Fibroblast of lung (primary cell): ENCODE results near the gene FAM76B. TPM values are rescaled to one million over a fixed set of nuclear protein-coding genes. Genes with fewer than 3 reads are reported as not detected.
A peak's percentile ranks its signal among the peaks of the same experiment; 100 is the strongest.

Experiments
- DNase-seq, 2 donors: peaks; one replicate each; pipeline versions ENCODE4 v3.0.0 to v3.0.0-alpha.2; 2010; ENCODE audit warnings: low read depth in 2 of 2
- H2AFZ ChIP-seq: 2 replicates; pipeline ENCODE4 v1.5.1; 2012; ENCODE audit warnings: low read length, control low read depth, inconsistent platforms
- H3K27ac ChIP-seq: 2 replicates; pipeline ENCODE4 v1.5.1; 2011; ENCODE audit warnings: low read length, control low read depth; ENCODE audit not compliant: insufficient read depth
- H3K27me3 ChIP-seq: 2 replicates; pipeline ENCODE4 v1.5.1; 2011; ENCODE audit warnings: mild to moderate bottlenecking, low read length; ENCODE audit not compliant: control insufficient read depth, insufficient read depth
- H3K36me3 ChIP-seq: 2 replicates; pipeline ENCODE4 v1.5.1; 2011; ENCODE audit warnings: low read length; ENCODE audit not compliant: control insufficient read depth, insufficient read depth
- H3K4me1 ChIP-seq: 2 replicates; pipeline ENCODE4 v1.5.1; 2011; ENCODE audit warnings: low read length; ENCODE audit not compliant: control insufficient read depth, insufficient read depth; ENCODE audit errors: extremely low read depth
- H3K4me2 ChIP-seq: 2 replicates; pipeline ENCODE4 v1.5.1; 2011; ENCODE audit warnings: low read length, control low read depth; ENCODE audit not compliant: insufficient read depth; ENCODE audit errors: extremely low read depth
- H3K4me3 ChIP-seq, 4 experiments: fragments of 200-600 bp in 1 of 4; sonication (generic) in 1 of 4; replicated peaks in 1 of 4; 2 replicates each; pipeline ENCODE4 v1.5.1; 2011 to 2016; ENCODE audit warnings: low read length in 4 of 4, low read depth in 3 of 4, mild to moderate bottlenecking in 3 of 4, control low read depth in 2 of 4, inconsistent platforms in 1 of 4, mixed read lengths in 1 of 4; ENCODE audit not compliant: insufficient read depth in 1 of 4; ENCODE audit errors: control extremely low read depth in 1 of 4
- H3K79me2 ChIP-seq: 2 replicates; pipeline ENCODE4 v1.5.1; 2012; ENCODE audit warnings: mild to moderate bottlenecking, low read length, inconsistent platforms; ENCODE audit not compliant: control insufficient read depth, insufficient read depth
- H3K9ac ChIP-seq: 2 replicates; pipeline ENCODE4 v1.5.1; 2011; ENCODE audit warnings: mild to moderate bottlenecking, low read length, control low read depth; ENCODE audit not compliant: insufficient read depth
- H3K9me3 ChIP-seq: 2 replicates; pipeline ENCODE4 v1.5.1; 2012; ENCODE audit warnings: low read depth, low read length; ENCODE audit not compliant: control insufficient read depth, insufficient read depth
- H4K20me1 ChIP-seq: 2 replicates; pipeline ENCODE4 v1.5.1; 2011; ENCODE audit warnings: low read length; ENCODE audit not compliant: control insufficient read depth, insufficient read depth; ENCODE audit errors: extremely low read depth
- CTCF ChIP-seq, 2 donors: IDR thresholded peaks in 1 of 2; conservative IDR thresholded peaks in 1 of 2; 1 replicate in 1 of 2; 2 replicates in 1 of 2; pipeline ENCODE4 v1.5.1; 2011 to 2012; ENCODE audit warnings: low read length in 2 of 2, control low read depth in 1 of 2, inconsistent platforms in 1 of 2, low read depth in 1 of 2, mild to moderate bottlenecking in 1 of 2
- EZH2 ChIP-seq: IDR thresholded peaks from 2 replicates; pipeline ENCODE4 v1.5.1; 2012; ENCODE audit warnings: low read length, control low read depth, mild to moderate bottlenecking; ENCODE audit errors: missing control alignments
- polyA plus RNA-seq, 2 donors: library from polyadenylated mRNA; depleted of rRNA in 1 of 2; stranded (reverse) in 1 of 2; unstranded in 1 of 2; fragments of >200 nt; gene quantifications; 2 replicates each; pipeline ENCODE4 v1.2.1, GENCODE V29; 2011 to 2012; ENCODE audit warnings: missing spikeins in 1 of 2
- total RNA-seq: library from RNA; depleted of rRNA; stranded (reverse); fragments of >200 nt; gene quantifications from 2 replicates; pipeline ENCODE4 v1.2.1, GENCODE V29; 2014

Gene FAM76B
- total and polyA plus RNA-seq, 2 donors (not counting 1 experiment from before 2014, with no cell fraction given), result 14.9 to 18.2 TPM

GRCh38 chr11:95723361-95723942, 66.1 kb downstream of the FAM76B start:
- TF ChIP-seq CTCF (conservative IDR thresholded peaks at IDR 0.05 in 1 of 2, IDR thresholded peaks at IDR 0.05 in 1 of 2; ENCODE audit: low read depth in 1 of 2, low read length in 2 of 2), result no peak
- no peak for TF ChIP-seq EZH2
- no peaks in the 10 kb centered on the region for H4K20me1 ChIP-seq
- peak in 1 of 2 donors; percentile 89 for DNase-seq

GRCh38 chr11:95720195-95720594, 69.4 kb downstream of the FAM76B start:
- H3K4me1 ChIP-seq, result no peaks in the 10 kb centered on the region
- TF ChIP-seq CTCF (conservative IDR thresholded peaks at IDR 0.05 in 1 of 2, IDR thresholded peaks at IDR 0.05 in 1 of 2; ENCODE audit: low read depth in 1 of 2, low read length in 2 of 2), result no peak
- TF ChIP-seq EZH2, result no peak
- no peaks in the 10 kb centered on the region for H3K36me3 ChIP-seq
- no peaks in the 10 kb centered on the region for H3K9me3 ChIP-seq
- H4K20me1 ChIP-seq, result no peaks in the 10 kb centered on the region
- no peak for DNase-seq
- no peaks in the 10 kb centered on the region for H3K79me2 ChIP-seq
- no peak overlapping the region for H3K27ac ChIP-seq
- no peak overlapping the region for H3K9ac ChIP-seq
- H3K4me3 ChIP-seq, result no peak overlapping the region
- no peaks in the 10 kb centered on the region for H3K27me3 ChIP-seq
- no peak overlapping the region for H3K4me2 ChIP-seq
- H2AFZ ChIP-seq, result no peak overlapping the region

More at GRCh38 chr11:95723361-95723942, 66.1 kb downstream of the FAM76B start:
- no peaks in the 10 kb centered on the region for H3K79me2 ChIP-seq
- no peaks in the 10 kb centered on the region for H3K4me1 ChIP-seq
- no peak overlapping the region for H3K27ac ChIP-seq
- H3K9me3 ChIP-seq, result no peaks in the 10 kb centered on the region
- no peak overlapping the region for H3K4me3 ChIP-seq
- H3K9ac ChIP-seq, result no peak overlapping the region
- no peaks in the 10 kb centered on the region for H3K36me3 ChIP-seq
- H3K27me3 ChIP-seq, result no peaks in the 10 kb centered on the region
- no peak overlapping the region for H2AFZ ChIP-seq
- H3K4me2 ChIP-seq, result no peak overlapping the region

Other genes with a start within 250 kb of the FAM76B start
- gene CEP57, start 716 bp upstream of the FAM76B start, total RNA-seq, result 55.8 and 59.1 TPM in 2 replicates
- 30.6 and 37.0 TPM in 2 replicates for gene CEP57, start 716 bp upstream of the FAM76B start, polyA plus RNA-seq
- 25.4 and 29.2 TPM in 2 replicates for gene MTMR2, start 134.3 kb upstream of the FAM76B start, total RNA-seq
- 39.0 and 48.2 TPM in 2 replicates for gene MTMR2, start 134.3 kb upstream of the FAM76B start, polyA plus RNA-seq